Psoas muscle (tissue), 8 donors: ENCODE data around the gene CH25H. TPM values are rescaled to one million over a fixed set of nuclear protein-coding genes. Genes with fewer than 3 reads are reported as not detected.

Experiments
- ATAC-seq, 4 donors: fragments of 200-7000 bp; cut with Tn5 transposase; one replicate each; pipeline ENCODE4 v1.9.1; 2020; ENCODE audit warnings: moderate library complexity in 3 of 4, mild to moderate bottlenecking in 2 of 4
- DNase-seq, 2 donors: peaks; one replicate each; pipeline ENCODE4 v3.0.0-alpha.2; 2020
- H3K27ac ChIP-seq: fragments of 200-600 bp; one replicate; pipeline ENCODE4 v1.8.0; 2022
- H3K27me3 ChIP-seq, 3 donors: fragments of 200-600 bp in 1 of 3; one replicate each; pipeline versions ENCODE4 v1.6.1 to v1.8.0; 2013 to 2022; ENCODE audit warnings: low read length in 2 of 3, mild to moderate bottlenecking in 2 of 3, moderate library complexity in 1 of 3; ENCODE audit not compliant: insufficient read depth in 3 of 3
- H3K36me3 ChIP-seq, 2 donors: fragments of 200-600 bp in 1 of 2; one replicate each; pipeline versions ENCODE4 v1.6.1 to v1.8.0; 2013 to 2022; ENCODE audit warnings: low read depth in 1 of 2, mild to moderate bottlenecking in 1 of 2, moderate library complexity in 1 of 2; ENCODE audit not compliant: insufficient read depth in 1 of 2
- H3K4me1 ChIP-seq: fragments of 200-600 bp; one replicate; pipeline ENCODE4 v1.8.0; 2022
- H3K4me3 ChIP-seq: fragments of 200-600 bp; one replicate; pipeline ENCODE4 v1.8.0; 2022; ENCODE audit warnings: mild to moderate bottlenecking
- H3K9me3 ChIP-seq: fragments of 200-600 bp; one replicate; pipeline ENCODE4 v1.8.0; 2022
- WGBS, 3 donors: extraction: QIAGEN DNeasy Blood & Tissue Kit; methylation state at CpG; one replicate each; pipeline versions ENCODE4 v1.1.6 to v1.1.7; 2013; 5-methylcytosine and 5-hydroxymethylcytosine counted together
- intact Hi-C, 2 donors: fragments of 100-400 bp; cut with DNase I; formaldehyde crosslinking; loops; one replicate each; pipeline versions ENCODE4 v1.11.0 to v1.14.2; 2022
- polyA plus RNA-seq, 3 donors: library from polyadenylated mRNA; stranded (reverse); fragments of 200-250 nt; gene quantifications; one replicate each; pipeline ENCODE4 v1.2.3, GENCODE V29; 2013
- total RNA-seq, 4 donors: library from RNA; stranded (reverse); fragmentation: NEBNext Ultra II Directional in 2 of 4; extraction: Animal tissue kit (Norgen Biotek cat#: 25700) in 2 of 4; gene quantifications; one replicate each; pipeline versions ENCODE4 v1.2.1 to v1.2.4, GENCODE V29; 2021 to 2023
- TF ChIP-seq, protein P1 (sequence below): fragments of 200-600 bp; IDR thresholded peaks from one replicate; pipeline ENCODE4 v1.8.0; 2022; ENCODE audit warnings: antibody characterized with exemption
- donor health status: healthy with polysubstance abuse.
- donor health status: DM: no; HTN: no; CAD: no; lungs with moderate emphysema.
- donor health status: Bipolar disorder and iron deficiency.
- donor health status: healthy.
- donor health status: DM: yes; HTN: yes; CAD: no.
- donor health status: DM: no; HTN: no; CAD: no.
- donor health status: DM: no; HTN: no; CAD: no.
- donor health status: DM: yes; HTN: yes; CAD: no.

CH25H gene
- total and polyA plus RNA-seq, 7 donors: 0.05 to 1.1 (median 0.25) TPM; not detected in 2

DNA sequence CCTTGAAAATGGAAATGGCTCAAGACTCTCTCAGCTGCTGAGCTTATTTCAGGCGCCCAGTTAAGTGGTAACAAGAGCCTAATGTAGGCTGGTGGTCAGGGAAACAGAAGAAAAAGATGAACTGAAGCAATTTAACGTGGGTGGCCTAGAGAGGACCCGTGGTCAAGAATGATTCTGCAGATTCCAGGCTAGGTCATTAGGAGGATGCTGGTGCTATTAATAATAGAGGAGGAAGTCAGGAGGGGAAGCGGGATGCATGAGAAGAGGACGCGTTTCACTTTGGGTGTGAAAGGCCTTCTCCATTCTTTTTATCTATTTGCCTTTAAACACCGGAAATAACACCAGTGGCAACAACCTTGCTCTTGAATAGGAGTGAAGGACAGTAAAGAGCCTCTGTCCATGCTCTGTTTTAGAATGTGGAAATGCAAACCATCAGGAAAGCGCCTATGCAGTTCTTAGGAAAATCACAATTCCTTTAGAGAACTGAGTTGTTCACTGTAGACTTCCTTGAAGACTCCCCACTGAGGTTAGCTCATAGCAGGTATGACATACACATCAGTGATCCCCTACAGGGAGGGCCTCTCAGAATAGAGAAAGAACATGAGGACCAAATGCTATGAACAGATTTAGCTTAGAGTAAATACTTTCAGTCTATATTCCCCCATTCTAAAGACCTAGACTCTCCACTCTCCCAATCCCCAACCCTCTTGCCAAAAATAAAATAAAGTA is 35.9 kb upstream of the CH25H start:
- Histone ChIP-seq H3K36me3 (peaks cover 0 to 10% of the 10 kb centered on the region in 2 donors), H3K4me3 (no peak overlapping the region), H3K27me3 (no peaks in the 10 kb centered on the region), H3K27ac (no peak overlapping the region), H3K9me3 (no peaks in the 10 kb centered on the region), H3K4me1 (no peaks in the 10 kb centered on the region)
- TF ChIP-seq, protein P1, sequence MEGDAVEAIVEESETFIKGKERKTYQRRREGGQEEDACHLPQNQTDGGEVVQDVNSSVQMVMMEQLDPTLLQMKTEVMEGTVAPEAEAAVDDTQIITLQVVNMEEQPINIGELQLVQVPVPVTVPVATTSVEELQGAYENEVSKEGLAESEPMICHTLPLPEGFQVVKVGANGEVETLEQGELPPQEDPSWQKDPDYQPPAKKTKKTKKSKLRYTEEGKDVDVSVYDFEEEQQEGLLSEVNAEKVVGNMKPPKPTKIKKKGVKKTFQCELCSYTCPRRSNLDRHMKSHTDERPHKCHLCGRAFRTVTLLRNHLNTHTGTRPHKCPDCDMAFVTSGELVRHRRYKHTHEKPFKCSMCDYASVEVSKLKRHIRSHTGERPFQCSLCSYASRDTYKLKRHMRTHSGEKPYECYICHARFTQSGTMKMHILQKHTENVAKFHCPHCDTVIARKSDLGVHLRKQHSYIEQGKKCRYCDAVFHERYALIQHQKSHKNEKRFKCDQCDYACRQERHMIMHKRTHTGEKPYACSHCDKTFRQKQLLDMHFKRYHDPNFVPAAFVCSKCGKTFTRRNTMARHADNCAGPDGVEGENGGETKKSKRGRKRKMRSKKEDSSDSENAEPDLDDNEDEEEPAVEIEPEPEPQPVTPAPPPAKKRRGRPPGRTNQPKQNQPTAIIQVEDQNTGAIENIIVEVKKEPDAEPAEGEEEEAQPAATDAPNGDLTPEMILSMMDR: no peak
- intact Hi-C loops: no loop called here
- DNase-seq: no peak
- WGBS, 3 donors: 48 to 59% (median 58%) methylated on average over 8 of the region's 8 CpGs
- ATAC-seq: peak in 1 of 4 donors; percentile 56

DNA sequence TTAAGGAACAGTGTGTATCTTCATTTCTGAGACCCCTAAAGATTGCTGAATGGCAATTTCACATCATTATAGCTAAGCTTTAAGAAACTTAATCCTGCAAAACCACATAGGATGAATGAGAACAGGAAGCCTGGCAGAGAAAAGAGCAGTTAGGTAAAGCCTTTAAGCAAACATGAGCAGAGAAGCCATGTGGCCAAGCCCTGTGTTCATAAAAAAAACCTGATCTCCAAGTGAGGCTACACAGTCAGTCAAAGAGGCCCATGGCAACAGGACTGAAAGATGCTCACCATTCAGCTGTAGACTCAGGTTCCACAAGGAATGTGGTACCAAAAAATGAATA is 35.2 kb upstream of the CH25H start:
- intact Hi-C loops: no loop called here
- Histone ChIP-seq H3K27ac (no peak overlapping the region), H3K4me1 (no peaks in the 10 kb centered on the region), H3K36me3 (peaks cover 0 to 10% of the 10 kb centered on the region in 2 donors), H3K4me3 (no peak overlapping the region), H3K9me3 (no peaks in the 10 kb centered on the region), H3K27me3 (no peaks in the 10 kb centered on the region)
- DNase-seq: no peak
- TF ChIP-seq, protein P1: no peak
- ATAC-seq: no peak

DNA sequence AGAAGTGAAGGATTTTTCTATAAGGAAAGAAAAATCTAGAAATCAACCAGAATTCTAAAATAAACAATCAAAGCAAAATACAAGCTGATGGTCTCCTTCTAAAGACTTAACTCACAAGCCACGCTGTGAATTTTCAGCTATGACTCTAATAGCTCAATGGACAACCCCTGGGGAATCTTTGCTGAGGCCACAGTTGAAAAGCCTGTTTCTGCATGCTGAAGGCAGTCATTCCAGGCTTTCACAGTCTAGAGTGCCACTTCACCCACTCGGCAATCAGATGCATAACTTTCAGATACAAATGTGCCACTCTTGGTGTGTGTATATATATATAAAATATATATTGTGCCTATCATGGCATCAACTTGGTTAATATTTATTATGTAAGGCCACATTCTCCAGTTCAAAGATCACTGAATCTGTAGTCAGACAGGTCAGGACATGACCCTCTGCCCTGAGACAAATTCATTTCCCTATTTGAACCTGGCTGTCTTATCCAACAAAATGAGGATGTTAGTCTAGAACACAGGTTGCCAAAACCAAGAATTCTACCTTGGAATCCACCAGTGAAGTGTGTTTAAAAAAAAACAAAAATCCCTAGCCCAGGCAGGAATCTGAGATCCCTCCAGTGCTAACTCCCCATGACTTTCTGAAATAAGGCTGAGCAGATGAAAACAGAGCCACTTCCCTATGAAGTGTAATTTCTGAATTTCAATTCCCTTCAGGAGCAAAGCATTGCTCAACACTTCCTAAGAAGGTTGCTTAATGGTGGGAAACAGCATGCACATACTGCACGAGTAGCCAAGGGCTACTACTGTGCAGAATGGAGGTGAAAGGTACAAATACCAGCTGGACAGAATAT is 34.6 kb upstream of the CH25H start:
- no peak for DNase-seq
- intact Hi-C loops: no loop called here
- Histone ChIP-seq H3K27me3 (no peaks in the 10 kb centered on the region), H3K4me3 (no peak overlapping the region), H3K4me1 (no peaks in the 10 kb centered on the region), H3K27ac (no peak overlapping the region), H3K9me3 (no peaks in the 10 kb centered on the region), H3K36me3 (peaks cover 0 to 10% of the 10 kb centered on the region in 2 donors)
- ATAC-seq: peak in 2 of 4 donors; percentile 57 to 61
- 76 to 81% (median 78%) methylated on average over 3 of the region's 3 CpGs for WGBS, 3 donors
- TF ChIP-seq, protein P1: no peak

DNA sequence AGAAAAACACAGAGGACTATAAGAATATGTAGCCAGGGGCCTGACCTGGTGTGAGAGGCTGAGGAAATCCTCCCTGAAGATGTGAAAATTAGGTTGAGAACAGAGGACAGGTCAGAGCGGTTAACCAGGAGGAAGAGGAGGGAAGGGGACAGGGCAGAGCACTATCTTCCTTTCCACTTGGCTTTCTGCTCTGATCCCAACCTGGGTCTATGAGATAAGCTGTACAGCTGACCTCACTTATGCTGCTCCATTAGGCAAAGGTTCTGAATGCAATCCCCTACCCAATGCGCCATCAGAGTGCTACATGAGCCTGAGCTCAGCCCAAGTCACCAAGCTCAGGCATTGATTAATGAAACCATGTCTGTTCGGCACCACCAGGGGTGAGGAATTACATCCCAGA is 33.9 kb upstream of the CH25H start:
- intact Hi-C loops: no loop called here
- no peaks in the 10 kb centered on the region for H3K27me3 ChIP-seq
- no peak for DNase-seq
- H3K4me1 ChIP-seq: no peaks in the 10 kb centered on the region
- peaks cover 0 to 10% of the 10 kb centered on the region in 2 donors for H3K36me3 ChIP-seq
- no peak overlapping the region for H3K4me3 ChIP-seq
- H3K9me3 ChIP-seq: no peaks in the 10 kb centered on the region
- no peak for ATAC-seq
- WGBS, 3 donors: 90 to 99% (median 95%) methylated on average over 3 of the region's 3 CpGs
- TF ChIP-seq, protein P1: no peak
- H3K27ac ChIP-seq: no peak overlapping the region
